Measurements from ENCODE around the gene PTGES3.
"Not testable (repeated sequence)": the region's sequence is repeated elsewhere in the genome, so short reads cannot be mapped to it uniquely, and the experiment has no call there.

PTGES3 gene

DNA sequence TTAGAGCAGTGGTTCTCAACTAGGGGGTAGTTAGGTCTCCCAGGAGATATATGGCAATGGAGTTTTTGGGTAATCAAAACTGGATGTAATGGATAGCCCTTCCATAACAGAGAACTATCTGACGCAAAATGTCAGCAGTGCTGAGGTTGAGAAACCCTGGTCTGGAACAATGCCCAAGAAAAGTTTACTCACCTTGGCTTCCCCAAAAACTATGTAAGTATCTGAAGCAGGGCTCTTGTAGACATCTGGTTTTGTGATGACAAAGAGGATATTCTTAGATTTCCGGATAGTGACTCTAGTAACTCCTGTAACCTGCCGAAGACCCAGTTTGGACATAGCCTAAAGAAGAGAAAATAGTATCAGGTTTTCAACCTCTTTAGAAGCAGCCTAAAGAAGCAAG lies 25.3 kb upstream of the PTGES3 start:
- no peak overlapping the region for H3K4me3 ChIP-seq (ENCODE audit: low read length)
- TF ChIP-seq, protein P1, sequence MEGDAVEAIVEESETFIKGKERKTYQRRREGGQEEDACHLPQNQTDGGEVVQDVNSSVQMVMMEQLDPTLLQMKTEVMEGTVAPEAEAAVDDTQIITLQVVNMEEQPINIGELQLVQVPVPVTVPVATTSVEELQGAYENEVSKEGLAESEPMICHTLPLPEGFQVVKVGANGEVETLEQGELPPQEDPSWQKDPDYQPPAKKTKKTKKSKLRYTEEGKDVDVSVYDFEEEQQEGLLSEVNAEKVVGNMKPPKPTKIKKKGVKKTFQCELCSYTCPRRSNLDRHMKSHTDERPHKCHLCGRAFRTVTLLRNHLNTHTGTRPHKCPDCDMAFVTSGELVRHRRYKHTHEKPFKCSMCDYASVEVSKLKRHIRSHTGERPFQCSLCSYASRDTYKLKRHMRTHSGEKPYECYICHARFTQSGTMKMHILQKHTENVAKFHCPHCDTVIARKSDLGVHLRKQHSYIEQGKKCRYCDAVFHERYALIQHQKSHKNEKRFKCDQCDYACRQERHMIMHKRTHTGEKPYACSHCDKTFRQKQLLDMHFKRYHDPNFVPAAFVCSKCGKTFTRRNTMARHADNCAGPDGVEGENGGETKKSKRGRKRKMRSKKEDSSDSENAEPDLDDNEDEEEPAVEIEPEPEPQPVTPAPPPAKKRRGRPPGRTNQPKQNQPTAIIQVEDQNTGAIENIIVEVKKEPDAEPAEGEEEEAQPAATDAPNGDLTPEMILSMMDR (IDR thresholded peaks at IDR 0.05; ENCODE audit: insufficient read depth, low read depth, low read length, missing control alignments), result no peak
- peak; percentile 25 for DNase-seq (ENCODE audit: low read depth)

GRCh38 chr12:56709759-56710376 lies 21.8 kb upstream of the PTGES3 start:
- TF ChIP-seq, protein P1 (IDR thresholded peaks at IDR 0.05; ENCODE audit: insufficient read depth, low read depth, low read length, missing control alignments), result no peak
- DNase-seq (ENCODE audit: low read depth), result no peak
- no peak overlapping the region for H3K4me3 ChIP-seq (ENCODE audit: low read length)

DNA sequence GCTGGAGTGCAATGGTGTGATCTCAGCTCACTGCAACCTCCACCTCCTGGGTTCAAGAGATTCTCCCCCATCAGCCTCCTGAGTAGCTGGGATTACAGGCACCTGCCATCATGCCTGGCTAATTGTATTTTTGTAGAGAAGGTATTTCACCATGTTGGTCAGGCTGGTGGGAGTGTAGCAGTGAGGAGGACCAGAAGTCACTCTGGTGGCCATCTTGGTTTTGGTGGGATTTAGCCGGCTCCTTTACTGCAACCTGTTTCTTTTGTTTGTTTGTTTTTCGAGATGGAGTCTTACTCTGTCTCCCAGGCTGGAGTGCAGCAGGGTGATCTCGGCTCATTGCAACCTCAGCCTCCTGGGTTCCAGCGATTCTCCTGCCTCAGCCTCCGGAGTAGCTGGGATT lies 16.4 kb upstream of the PTGES3 start:
- not testable (repeated sequence) for DNase-seq (ENCODE audit: low read depth); H3K4me3 ChIP-seq (ENCODE audit: low read length)

- H3K4me3 ChIP-seq (ENCODE audit: low read length), result no peak overlapping the region
- no peak for DNase-seq (ENCODE audit: low read depth)
- TF ChIP-seq, protein P1 (IDR thresholded peaks at IDR 0.05; ENCODE audit: insufficient read depth, low read depth, low read length, missing control alignments), result no peak
Observed at GRCh38 chr12:56699020-56699661, 11.1 kb upstream of the PTGES3 start.

GRCh38 chr12:56695327-56696101 lies 7.4 kb upstream of the PTGES3 start:
- TF ChIP-seq, protein P1 (IDR thresholded peaks at IDR 0.05; ENCODE audit: insufficient read depth, low read depth, low read length, missing control alignments), result no peak
- DNase-seq (ENCODE audit: low read depth), result no peak
- H3K4me3 ChIP-seq (ENCODE audit: low read length), result no peak overlapping the region

DNA sequence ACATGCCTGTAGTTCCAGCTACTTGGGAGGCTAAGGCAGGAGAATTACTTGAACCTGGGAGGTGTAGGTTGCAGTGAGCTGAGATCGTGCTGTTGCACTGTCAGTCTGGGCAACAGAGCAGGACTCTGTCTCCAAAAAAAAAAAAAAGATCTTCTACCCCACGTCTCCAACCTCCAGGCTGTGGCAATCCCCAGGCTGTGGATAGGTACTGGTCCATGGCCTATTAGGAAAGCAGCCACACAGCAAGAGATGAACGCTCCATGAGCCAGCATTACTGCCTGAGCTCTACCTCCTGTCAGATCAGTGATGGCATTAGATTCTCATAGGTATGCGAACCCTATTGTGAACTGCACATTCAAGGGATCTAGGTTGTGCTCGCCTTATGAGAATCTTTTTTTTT lies 6.1 kb upstream of the PTGES3 start:
- TF ChIP-seq, protein P1 (IDR thresholded peaks at IDR 0.05; ENCODE audit: insufficient read depth, low read depth, low read length, missing control alignments), result no peak
- no peak for DNase-seq (ENCODE audit: low read depth)
- H3K4me3 ChIP-seq (ENCODE audit: low read length), result no peak overlapping the region

- no peak for DNase-seq (ENCODE audit: low read depth)
- TF ChIP-seq, protein P1 (IDR thresholded peaks at IDR 0.05; ENCODE audit: insufficient read depth, low read depth, low read length, missing control alignments), result no peak
- H3K4me3 ChIP-seq (ENCODE audit: low read length), result peak overlapping the region; percentile 76
Observed at GRCh38 chr12:56688846-56689109, 694 bp upstream of the PTGES3 start.

Data from epithelial cell of esophagus (primary cell).